Activated CD4-positive, alpha-beta T cell treated with anti-CD3 and anti-CD28 coated beads for 1 hour (primary cell): Measurements from ENCODE around the gene SEPTIN1.
"Not testable (repeated sequence)": the region's sequence is repeated elsewhere in the genome, so short reads cannot be mapped to it uniquely, and the experiment has no call there.

Source experiments
- DNase-seq: peaks from one replicate; pipeline ENCODE4 v3.0.0-alpha.2; 2020

SEPTIN1 gene

DNA sequence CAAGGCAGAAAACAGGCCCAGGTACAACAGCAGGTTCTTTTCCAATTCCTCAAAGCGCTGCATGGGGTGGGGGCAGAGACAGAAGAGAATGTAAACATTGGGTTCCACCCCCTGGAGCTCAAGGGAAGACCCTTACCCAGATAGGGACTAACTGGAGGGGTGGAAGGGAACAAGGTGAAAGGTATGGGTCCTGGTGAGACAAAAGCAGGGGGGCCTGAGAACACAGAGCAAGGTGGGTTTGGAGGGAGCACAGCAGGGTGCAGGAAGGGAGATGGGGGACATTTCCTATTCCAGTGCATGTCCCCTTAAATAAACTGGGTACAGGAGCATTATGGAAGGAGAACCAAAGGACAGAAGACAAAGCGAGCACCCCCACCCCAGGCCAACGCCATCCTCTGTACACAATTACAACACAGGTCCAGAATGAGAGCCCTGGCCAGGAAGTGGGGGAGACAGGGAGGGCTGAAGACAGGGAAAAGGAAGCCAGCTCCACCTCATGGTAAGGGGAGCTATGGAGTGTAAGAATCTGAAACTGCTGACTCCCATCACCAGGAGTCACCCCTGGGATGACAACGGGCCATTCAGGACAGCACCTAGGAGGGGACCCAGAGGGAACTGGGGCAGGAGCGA lies 25.2 kb downstream of the SEPTIN1 start:
- no peak for DNase-seq

DNA sequence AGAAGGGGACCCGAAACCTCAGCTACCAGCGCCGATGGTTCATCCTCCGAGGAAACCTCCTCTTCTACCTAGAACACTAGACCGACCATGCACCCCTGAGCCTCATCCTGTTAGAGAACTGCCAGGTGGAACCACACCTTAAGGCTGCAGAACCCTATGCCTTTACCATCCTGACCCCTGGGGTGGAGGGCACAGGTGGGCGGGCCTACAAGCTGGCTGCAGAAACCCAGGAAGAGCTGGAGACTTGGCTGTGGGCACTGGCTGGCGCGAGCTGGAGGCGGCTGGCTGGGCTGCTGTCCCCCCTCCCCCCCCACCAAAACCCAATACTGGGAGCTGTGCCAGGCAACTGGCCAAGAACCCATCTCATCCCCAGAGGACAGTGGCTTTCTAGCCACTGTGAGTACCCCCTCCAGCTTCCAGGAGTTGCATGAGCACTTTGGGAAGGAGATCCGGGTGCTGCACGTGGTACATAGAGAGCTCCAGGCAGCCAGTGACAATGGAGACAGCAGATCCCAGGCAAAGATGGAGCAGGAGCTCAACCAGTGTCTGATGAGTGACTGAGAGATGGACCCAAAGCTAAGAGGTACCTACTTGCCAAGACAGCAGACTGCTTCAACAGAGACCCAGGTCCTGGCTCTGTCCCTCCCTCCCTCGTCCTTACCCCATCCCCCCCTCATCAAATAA lies 25.8 kb downstream of the SEPTIN1 start:
- no peak for DNase-seq

DNA sequence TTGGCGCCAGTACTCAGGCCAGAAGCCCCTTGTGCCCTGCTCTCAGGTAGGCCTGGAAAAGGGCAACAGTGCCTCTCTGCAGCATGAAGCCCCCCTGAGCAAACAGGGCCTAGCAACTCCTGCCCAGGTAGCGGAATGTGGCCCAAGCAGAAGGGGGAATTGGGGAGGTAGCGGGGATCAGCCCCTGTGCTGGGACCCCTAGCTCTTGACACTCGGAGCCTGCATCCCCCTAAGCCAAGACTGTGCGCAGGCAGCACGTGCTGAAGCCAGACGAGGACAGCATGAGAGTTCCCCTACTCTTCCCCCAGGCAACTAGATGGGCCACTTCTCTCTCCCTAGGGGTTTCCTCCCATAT lies 26.4 kb downstream of the SEPTIN1 start:
- DNase-seq = no peak

DNA sequence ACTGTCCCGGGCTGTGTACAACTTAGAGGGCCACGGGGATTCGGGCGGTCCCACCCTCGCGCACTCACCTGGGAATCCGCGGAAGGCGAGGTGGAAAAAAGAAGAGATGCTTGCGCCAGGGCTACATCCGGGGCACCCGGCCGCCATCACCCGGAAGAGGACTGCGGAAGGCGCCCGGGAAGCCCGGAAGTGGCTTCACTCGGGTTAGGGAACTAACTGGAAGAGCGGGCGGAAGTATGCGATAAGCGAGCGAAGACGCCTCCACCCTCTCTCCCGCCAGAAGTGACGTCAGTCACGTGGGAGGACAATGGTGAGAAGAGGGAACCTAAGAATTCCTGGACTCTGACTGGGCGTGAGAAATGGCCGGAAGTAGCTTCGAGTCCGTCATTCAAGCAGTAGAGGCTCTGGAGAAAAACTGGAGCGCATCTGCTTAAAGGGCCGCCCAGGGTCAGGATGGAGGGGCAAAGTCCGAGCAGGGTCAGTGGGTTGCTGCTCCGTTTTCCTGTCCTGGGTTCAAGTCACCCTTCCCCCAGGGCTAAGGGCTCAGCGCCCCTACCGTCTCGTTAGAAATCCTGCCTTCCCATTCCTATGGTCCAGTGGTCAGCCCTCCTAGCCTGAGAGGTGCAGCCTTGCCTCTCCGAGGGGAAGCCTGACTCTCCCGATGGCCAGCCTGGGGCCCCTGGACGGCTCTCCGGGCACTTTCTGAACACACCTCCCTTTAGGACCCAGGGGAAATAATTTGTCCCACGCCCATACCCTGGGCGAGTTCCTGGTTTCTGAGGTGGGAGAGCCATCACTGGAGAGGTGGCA lies 27.0 kb downstream of the SEPTIN1 start, which contains the start of gene CD2BP2:
Gene CD2BP2, minus strand, starts transcription at position 165 of the 810 bp plus-strand sequence. CDS start 627 bp downstream, outside the sequence.
- peak; percentile 81 for DNase-seq

DNA sequence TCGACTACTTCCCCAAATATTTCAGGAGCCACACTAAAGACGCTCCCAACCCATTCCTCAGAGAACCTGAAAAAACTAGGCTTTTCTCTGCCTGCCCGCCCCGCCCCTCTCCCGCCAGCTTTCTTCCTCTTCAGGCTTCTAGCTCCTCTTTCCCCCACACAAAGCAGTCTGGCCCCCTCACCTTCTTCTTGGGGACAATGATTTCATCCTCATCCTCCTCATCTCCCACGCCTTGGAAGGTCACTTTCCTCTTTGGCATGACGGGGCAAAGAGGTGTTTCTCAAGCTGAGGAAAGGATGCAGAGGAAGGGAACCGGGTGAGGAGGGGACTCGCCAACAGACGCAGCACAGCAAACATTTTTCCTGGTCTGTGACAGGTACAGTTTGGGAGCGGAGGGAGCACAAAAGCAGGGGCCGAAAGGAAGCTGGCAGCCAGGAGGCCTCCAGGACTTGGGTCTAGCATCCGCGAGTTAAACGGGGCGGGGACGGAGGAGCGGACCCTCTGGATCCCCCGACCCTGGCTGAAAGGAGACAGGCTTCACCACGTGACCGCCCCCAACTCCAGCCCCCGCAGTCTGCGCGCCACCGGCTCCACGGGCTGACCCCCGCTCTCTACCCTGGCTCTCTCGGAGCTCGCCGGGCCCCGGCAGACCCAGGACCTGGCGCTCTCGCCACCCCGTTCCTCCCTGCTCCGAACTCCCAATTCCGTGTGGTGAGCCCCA lies 27.8 kb downstream of the SEPTIN1 start:
- DNase-seq = no peak

DNA sequence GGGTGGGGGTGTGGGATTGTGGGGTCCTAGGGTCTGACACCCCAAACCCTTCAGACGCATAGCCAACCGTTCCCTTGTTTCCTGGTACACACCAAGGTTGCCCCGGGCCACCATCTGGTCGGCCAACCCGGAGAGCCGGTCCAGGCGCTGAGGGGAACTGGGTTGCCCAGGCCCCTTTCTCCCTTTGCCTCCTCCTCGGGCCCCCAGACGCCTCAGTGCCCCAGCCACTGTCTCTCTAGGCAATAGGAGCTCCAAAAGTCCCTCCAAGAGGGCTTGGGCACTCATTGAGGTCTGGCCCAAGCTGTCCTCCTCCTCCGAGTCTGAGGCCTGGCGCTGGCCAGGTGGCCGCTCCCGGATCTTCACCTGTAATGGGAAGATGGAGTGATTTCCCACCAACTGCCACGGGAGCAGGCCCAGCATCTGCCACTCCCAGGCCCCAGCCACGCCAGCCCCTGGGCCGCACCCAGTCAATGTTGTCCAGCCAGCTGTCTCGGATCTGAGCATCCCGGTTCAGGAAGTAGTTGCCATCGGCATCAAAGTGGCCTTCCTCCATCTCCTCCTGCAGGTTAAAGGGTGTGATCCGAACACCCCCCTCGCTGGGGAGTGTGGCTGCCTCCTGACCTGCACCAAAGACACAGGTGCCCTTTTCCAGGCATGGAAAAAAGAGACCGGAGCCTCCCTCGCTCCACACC lies 28.8 kb downstream of the SEPTIN1 start:
- DNase-seq = no peak

DNA sequence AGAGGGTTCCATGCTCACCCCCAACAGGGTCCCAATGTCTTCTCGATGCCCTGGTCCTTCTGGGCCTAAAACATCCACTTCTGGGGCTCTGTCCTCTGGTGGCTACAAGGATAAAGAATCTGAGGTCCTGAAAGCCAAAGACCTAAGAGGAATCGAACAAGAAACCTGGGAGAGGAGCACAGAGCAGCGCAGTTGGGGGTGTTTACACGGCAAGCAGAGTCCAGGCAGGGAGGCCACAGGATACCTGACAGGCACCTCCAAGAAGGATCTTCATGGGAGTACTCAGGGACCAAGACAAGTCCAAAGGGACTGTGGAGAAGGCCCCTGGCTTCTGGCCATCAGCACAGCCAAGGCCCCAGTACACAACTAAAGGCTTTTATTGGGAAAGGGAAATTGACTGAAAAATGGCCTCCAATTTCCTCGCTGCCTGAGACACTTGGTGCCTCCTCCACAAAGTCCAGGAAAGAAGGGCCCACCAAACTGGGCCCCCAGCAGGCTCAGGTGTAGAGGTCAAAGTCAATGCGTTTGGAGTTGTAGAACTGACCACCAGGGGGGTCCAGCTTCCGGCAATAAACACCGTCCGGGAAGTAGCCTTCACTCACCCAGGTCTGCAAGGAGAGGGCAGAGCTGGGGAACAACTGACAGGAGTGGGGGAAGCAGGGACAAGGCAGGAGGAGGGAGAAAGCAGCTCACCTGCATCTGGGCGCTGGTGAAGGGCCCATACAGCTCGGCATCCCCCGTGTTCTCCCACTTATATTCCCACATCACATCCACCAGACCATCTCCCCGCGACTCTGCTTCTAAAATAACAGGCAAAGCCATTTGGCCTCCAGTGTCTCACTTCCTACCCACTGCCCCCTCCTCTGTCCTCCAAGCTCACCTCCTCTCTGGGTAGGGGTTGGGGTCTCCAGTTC lies 29.6 kb downstream of the SEPTIN1 start:
- DNase-seq = no peak

DNA sequence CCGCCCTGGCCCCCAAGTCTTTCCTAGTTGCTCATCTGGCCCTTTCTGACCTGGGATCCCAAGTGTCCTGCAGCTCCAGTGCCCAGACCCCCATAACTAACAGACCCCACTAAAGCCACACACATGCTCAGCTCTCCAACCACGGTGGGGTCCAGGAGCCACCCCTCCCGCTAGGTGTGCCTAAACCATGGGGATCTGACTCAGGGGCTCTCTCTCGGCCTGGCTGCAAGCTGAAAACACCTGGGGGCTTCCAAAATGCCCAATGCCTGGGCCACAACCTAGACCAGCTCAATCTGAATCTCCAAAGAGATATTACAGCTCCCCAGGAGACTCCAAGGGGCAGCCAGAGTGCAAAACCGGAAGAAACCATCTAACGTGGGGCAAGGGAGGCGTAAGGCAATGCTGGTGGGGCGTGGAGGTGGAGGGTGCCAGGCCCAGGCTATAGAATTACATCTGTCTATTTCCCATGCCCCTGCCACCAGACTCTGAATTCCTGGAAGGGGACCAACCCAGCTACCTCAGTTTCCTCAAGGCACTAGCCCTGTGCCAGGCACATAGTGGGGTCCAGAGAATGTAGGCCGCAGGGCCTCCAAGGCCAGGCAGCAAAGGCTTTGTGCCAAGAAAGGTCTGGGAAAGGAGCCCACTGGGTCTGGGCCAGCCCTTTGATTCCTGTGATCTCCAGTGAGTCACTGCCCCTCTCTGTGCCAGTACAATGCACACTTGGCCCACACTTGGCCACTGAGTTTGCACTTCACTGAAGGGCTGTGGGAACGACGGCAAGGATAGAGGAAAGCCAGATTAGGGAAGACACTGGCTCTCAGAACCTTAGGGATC lies 30.6 kb downstream of the SEPTIN1 start:
- no peak for DNase-seq

DNA sequence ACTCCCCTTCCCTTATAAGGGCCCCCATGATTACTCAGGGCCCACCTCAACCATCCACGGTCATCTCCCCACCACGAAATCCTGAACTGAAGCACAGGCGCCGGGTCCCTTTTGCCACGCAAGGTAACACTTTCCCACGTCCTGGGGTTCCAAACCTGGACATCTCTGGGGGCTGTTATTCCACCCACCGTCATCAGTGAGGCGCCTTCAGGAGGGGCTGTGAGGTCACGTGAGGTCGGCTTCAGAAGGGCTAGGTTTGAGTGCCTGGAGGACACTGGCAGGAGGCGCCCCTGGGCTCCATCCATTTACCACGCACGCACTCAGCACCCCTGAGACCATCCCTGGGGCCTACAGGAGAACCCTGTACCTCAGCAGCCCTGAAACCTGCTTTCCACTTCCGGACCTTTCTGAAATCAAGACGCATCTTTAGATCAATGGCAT lies 31.3 kb downstream of the SEPTIN1 start:
- no peak for DNase-seq

DNA sequence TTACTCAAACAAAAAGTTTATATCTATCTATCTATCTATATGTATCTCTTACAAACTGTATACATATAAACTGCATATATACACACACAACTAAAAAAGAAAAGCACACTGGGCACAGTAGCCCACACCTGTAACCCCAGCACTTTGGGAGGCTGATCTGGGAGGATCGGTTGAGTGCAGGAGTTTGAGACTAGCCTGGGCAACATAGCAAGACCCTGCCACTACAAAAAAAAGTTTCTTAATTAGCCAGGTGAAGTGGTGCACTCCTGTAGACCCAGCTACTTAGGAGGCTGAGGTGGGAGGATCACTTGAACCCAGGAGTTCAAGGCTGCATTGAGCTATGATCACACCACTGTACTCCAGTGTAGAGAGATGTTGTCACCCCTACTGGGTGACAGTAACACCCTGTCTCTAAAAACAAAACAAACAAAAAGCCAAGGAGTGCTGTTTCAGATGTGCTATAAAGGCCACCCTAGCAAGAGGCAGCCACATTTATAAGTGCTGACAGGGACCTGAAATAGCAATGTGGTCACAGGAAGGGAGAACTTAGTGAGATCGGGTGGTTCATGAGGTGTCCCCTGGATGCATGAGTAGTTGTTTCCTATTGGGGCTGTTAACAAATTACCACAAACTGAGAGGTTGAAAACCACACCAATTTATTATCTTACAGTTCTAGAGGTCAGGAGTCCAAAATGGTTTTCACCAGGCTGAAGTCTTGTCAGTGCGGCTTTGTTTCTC lies 32.1 kb downstream of the SEPTIN1 start:
- DNase-seq = no peak

DNA sequence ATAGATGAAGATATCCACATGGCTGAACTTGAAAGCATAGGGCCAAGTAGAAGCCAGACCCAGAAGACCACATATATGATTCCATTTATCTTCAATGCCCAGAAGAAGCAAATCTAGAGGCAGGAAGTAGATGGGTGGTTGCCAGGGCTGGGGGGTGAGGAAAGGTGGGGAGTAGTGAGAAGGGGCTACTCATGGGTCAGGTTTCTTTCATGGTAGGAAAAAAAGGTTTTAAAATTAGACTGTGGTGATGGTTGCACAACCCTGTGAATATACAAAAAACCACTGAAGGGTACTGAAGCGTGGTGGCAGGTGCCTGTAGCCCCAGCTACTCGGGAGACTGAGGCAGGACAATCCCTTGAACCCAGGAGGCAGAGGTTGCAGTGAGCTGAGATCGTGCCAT lies 32.7 kb downstream of the SEPTIN1 start:
- DNase-seq = no peak

DNA sequence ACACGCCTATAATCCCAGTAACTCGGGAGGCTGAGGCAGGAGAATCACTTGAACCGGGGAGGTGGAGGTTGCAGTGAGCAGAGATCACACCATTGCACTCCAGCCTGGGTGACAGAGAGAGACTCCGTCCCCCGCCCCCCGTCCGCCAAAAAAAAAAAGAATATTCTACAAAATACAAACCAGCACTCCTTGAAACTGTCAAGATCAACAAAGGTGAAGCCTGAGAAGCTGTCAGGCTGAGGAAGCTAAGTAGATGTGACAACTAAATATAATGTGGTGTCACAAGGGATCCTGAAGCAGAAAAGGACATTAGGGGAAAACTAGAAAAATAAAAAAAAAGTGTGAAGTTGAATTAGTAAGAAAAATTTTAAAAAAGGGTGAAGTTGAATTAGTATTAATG lies 33.4 kb downstream of the SEPTIN1 start:
- no peak for DNase-seq

DNA sequence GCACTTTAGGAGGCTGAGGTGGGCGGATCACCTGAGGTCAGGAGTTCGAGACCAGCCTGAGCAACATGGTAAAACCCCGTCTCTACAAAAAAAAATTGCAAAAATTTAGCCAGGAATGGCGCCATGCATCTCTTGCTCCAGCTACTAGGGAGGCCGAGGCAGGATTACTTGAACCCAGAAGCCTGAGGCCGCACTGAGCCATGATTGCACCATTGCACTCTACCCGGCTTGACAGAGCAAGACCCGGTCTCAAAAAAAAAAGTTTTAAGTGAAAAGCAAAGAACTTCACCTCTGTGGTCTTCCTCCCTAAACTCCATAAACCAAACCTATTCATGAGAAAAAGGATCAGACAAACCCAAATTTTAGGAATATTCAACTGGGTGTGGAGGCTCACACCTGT lies 34.2 kb downstream of the SEPTIN1 start:
- no peak for DNase-seq

DNA sequence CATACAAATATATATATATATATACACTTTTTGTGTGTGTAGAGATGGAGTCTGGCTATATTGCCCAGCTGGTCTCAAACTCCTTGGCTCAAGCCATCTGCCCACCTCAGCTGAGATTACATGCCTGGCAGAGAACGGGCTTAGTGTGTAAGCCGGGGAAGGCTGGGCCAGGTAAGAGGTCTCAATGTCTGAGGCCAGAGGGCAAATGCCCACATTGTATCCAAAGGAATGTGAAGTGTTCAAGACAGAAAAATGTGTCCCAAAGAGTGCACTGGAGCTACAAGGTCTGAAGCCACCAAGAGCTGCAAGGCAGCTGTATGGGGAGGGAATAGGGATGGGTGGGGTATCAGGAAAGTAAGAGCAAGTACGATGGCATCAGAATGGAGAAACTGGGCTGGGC lies 36.1 kb downstream of the SEPTIN1 start:
- DNase-seq = no peak

DNA sequence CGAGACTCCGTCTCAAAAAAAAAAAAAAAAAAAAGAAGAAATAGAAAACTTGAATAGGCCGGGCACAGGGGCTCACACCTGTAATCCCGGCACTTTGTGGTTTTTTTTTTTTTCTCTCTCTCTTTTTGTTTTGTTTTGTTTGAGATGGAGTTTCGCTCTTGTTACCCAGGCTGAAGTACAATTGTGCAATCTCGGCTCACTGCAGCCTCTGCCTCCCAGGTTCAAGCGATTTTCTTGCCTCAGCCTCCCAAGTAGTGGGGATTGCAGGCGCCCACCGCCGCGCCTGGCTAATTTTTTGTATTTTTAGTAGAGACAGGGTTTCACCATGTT lies 38.9 kb downstream of the SEPTIN1 start:
- DNase-seq = not testable (repeated sequence)

DNA sequence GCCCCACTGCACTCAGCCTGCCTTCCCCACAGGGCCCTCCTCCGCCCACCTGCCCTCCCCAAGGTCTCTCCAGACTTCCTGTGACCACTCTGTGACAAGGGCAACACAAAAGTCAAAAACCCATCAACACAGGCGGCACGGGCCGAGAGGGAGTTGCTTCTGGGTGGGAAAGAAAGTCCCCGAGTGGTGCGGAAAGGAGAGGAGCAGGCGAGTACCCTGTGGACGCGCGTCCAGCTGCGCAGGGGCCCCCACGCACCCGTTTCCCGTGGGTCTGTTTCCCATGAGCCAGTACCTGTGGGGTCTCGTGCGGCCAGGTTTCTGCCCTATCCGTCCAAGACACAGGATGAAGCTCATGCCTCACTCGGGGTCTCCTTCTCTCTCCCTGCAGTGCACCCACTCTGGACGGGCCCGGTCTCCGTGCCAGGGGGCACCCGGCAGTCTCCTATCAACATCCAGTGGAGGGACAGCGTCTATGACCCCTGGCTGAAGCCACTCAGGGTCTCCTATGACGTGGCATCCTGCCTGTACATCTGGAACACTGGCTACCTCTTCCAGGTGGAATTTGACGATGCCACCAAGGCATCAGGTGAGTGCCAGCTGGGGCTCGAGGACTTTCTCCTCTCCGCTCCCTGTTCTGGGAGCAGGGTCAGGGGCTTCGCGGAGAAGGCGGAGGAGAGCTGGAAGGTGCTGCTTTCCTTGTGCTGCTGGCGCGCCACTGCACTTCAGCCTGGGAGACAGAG lies 39.4 kb downstream of the SEPTIN1 start:
- no peak for DNase-seq

DNA sequence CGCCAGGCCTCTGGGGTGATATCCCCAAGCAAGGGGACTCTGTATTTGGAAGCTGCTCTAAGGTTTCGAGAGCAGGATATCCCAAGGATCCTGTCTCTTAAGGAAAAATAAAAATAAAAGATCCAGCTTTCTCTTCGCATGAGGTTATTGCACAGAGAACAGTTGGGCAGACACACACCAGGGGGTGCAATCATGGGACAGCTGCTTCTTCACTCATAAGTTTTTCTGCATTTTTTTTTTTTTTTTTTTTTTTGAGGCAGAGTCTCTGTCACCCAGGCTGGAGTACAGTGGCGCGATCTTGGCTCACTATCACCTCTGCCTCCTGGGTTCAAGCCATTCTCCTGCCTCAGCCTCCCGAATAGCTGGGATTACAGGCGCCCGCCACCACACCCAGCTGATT lies 40.4 kb downstream of the SEPTIN1 start:
- not testable (repeated sequence) for DNase-seq

DNA sequence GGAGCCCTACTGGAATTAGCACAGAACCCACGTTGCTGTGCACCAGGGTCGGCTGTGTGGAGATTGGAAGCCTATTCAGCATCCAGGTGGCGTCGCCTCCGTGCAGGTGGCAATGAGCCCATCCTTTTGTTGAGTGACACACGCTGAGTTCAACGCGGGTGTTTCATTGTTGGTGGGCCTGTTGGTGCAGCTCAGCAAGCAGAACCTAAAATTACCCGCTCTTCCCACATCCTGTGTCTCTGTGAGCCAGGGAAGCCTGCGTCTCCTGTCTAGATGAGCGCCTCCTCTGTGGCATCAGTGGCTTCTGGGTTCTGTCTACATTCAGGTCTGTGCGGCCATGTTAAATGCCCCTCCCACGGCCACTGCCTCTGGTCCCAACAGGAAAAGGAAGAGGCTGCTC lies 41.7 kb downstream of the SEPTIN1 start:
- DNase-seq = no peak

DNA sequence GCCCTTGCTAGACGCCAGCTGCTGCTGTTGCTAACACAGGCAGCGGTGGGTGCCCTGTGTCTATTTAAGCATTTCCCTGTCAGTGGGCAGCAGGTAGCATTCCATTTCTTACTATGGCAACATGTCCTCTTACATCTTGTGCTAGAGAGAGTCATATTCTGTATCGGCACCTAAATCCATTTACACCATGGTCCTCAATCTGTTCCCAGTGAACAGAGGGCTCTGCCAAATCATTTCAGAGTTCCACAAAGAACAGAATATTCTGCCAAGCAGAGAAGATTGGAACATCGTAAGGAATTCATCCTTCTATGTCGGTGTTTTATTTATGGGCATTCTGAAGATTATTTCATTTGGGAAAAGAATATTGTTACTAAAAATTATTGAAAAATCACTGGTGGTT lies 43.6 kb downstream of the SEPTIN1 start:
- not testable (repeated sequence) for DNase-seq
